ENCODE measurements around the gene NR6A1. TPM values are rescaled to one million over a fixed set of nuclear protein-coding genes. Genes with fewer than 3 reads are reported as not detected.

The NR6A1 gene
- total RNA-seq, 1 donor from 2014 or later: 0.20 TPM

GRCh38 chr9:124475158-124475867 is 295.8 kb downstream of the NR6A1 start:
- DNase-seq (ENCODE audit: low read depth, low spot score): no peak

GRCh38 chr9:124474151-124474550 is 297.0 kb downstream of the NR6A1 start:
- no peak for DNase-seq (ENCODE audit: low read depth, low spot score)

DNA sequence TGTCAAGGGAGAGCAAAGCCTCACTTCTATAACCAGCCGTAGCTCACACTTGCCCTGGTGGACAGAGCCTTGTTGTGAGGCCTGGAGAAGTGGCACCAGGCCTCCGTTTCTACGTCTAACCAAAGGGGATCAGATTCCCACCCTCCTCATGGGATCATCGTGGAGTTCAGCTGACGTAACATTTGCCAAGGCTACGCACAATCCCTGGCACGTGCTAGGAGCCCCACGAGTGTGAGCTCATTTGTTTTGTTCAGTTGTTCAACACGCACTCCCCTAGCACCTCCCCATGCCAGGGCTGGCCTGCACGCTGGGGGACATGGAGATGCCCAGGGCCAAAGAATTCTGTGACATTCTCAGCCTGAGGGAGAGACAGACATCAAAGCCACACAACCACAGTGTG is 297.8 kb downstream of the NR6A1 start:
- DNase-seq (ENCODE audit: low read depth, low spot score): no peak

GRCh38 chr9:124472770-124473169 is 298.3 kb downstream of the NR6A1 start:
- no peak for DNase-seq (ENCODE audit: low read depth, low spot score)

DNA sequence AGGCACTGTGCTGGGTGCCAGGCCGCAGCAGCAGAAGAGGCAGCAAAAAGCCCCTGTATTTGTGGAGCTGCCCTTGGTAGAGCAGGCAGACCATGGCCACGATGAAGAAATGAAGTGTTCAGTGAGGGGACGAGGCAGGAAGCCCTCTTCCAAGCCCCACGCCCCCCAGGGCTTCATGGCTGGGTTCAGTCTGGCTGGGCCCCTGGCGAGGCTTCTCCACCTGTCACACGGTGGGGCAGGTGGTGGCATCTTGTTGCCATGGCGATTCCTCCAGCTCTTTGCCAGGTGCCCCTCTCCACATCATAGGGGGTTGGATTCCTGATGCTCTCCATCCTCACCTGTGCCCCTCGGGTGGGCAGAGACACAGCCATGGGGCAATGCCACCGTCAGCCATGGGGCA is 299.4 kb downstream of the NR6A1 start:
- DNase-seq (ENCODE audit: low read depth, low spot score): no peak

DNA sequence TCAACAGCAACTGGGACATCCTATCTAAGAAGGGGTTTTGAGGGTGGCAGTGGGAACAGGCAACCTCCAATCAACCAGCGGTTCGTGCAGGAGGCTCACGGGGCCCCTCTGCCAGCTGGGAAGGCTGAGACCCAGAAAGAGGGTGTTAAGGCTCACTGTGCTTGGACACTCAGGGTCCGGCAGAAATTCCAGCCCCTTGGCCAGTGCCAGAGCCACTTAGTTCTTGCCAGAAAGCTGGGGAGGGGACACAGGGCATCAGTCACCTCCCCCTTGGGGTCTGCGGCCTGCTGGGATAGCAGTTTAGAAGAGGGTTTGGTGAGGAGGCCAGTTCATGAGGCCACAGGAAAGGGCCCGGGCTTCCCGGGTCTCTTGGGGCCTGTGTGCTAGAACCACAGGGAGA is 300.4 kb downstream of the NR6A1 start:
- no peak for DNase-seq (ENCODE audit: low read depth, low spot score)

DNA sequence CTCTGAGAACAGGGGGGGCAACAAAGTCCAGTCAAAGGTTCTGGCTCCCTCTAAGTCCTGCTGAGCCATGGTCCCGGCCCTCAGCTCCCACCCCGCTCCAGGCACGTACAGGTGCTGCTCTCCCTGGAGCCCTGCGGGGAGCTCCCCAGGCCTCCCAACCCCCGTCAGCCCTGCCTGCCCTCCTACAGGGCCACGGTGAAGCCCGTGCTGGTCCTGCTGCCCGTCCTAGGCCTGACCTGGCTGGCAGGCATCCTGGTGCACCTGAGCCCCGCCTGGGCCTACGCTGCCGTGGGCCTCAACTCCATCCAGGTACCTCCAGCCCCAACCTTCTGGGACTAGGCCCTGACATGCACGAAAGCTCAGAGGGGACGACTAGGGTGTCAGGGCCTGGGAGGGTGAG is 300.8 kb downstream of the NR6A1 start:
- no peak for DNase-seq (ENCODE audit: low read depth, low spot score)

DNA sequence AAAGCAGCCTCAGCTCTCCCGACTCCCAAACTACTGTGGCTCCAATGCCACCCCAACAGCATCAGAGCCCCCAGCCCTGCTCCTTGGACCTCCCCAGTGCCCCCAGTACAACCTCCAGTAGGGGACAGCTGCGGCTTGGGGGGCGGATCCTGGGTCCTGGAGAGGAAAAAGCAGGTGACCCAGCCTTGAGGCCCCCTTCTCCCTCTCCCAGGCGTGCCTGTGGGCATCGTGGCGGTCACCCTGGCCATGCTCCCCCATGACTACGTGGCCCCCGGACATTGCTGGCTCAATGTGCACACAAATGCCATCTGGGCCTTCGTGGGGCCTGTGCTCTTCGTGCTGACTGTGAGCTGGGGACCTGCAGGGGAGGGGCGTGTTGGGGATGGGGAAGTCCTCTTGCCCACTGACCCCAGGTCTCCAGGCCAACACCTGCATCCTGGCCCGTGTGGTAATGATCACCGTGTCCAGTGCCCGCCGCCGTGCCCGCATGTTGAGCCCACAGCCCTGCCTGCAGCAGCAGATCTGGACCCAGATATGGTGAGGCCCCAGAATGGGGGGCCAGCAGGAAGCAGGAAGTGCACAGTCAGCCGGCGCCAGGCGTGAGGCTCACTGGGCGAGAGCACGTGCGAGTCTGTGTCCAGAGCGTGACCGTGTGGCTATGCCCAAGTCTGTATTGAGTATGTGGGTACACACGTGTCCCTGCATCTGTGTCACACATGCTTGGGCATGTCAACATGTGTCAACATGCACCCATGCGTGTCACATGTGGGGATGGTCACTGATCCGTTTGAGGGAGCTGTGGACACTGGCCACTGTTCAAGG is 301.9 kb downstream of the NR6A1 start:
- no peak for DNase-seq (ENCODE audit: low read depth, low spot score)

DNA sequence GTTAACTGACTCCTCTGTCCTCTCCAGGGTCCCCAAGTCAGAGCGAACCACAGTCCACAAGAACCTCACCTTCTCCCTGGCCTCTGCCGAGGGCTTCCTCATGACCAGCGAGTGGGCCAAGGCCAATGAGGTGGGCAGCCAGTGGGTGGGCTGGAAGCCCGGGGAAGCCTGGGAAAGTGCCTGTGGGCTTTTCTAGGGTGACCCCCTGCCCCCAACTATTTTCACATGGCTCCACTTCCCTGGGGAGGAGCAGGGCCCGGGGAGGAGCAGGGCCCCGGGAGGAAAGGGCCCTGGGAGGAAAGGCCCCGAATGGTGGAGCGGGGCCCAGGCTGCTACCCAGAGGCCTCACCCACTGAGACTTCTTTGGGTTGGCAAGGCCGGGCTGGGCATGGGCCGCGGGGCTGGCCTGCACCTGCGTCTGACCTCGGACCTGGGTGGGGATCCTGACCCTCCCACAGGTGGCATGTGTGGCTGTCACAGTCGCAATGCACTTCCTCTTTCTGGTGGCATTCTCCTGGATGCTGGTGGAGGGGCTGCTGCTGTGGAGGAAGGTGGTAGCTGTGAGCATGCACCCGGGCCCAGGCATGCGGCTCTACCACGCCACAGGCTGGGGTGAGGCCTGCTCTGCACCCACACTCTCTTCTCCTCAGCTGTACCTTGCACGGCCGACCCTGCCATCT is 302.9 kb downstream of the NR6A1 start:
- DNase-seq (ENCODE audit: low read depth, low spot score): no peak

DNA sequence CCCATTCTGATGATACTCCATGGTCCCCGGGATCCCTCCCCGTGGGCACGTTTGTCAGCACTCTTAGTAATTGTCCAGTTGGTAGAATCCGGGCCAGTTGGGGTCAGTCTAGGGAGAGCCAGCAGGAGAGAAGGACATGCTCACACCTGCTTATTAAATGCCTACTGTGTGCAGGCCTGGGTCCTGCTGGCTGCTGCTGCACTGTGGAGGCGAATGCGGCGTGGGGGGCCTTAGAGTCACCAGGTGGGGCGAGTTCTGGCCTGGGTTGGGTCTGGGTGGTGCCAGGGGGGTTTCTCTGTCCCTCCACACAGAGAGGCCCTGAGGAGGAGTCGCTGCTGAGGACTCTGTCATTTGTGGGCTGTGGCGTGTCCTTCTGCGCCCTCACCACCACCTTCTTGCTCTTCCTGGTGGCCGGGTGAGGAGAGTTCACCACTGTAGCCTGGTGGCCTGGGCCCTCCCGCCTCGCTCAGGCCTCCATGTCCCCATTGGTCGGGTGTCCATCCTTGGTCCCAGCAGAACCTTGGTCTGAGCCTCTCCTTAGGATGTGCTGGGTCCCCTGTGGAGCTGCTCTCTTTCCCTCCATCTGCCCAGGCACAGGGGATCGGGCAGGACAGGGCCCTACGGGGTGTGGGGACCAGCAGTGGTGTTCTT is 303.6 kb downstream of the NR6A1 start:
- DNase-seq (ENCODE audit: low read depth, low spot score): no peak

Other genes starting within 250 kb of the NR6A1 start
- under 0.01 and 0.04 TPM in 2 replicates for gene OLFML2A, start 5.8 kb upstream of the NR6A1 start, total RNA-seq
- gene WDR38, start 82.1 kb upstream of the NR6A1 start, total RNA-seq: 0.07 TPM in 1 of 2 replicates, not detected in the other
- gene RPL35, start 90.6 kb upstream of the NR6A1 start, total RNA-seq: 1,491 and 1,946 TPM in 2 replicates
- gene ARPC5L, start 90.8 kb upstream of the NR6A1 start, total RNA-seq: 26.2 and 28.7 TPM in 2 replicates
- 11.3 and 12.1 TPM in 2 replicates for gene GOLGA1, start 169.8 kb upstream of the NR6A1 start, total RNA-seq